IPS-18a (cell line): ENCODE data around the gene SPAST.
"Not testable (repeated sequence)": the region's sequence is repeated elsewhere in the genome, so short reads cannot be mapped to it uniquely, and the experiment has no call there.

ENCODE experiments used
- H3K27ac ChIP-seq: one replicate; pipeline ENCODE4 v1.5.1; 2013; ENCODE audit warnings: low read length
- H3K27me3 ChIP-seq: one replicate; pipeline ENCODE4 v1.6.1; 2013; ENCODE audit warnings: mild to moderate bottlenecking, low read length; ENCODE audit not compliant: control insufficient read depth, insufficient read depth
- H3K36me3 ChIP-seq: one replicate; pipeline ENCODE4 v1.6.1; 2013; ENCODE audit warnings: low read depth, low read length; ENCODE audit not compliant: control insufficient read depth
- H3K4me1 ChIP-seq: one replicate; pipeline ENCODE4 v1.6.1; 2013; ENCODE audit warnings: low read depth, low read length; ENCODE audit not compliant: control insufficient read depth
- H3K4me3 ChIP-seq: one replicate; pipeline ENCODE4 v1.5.1; 2013; ENCODE audit warnings: low read length
- H3K9ac ChIP-seq: one replicate; pipeline ENCODE4 v1.6.1; 2013; ENCODE audit warnings: mild to moderate bottlenecking, low read length, moderate library complexity
- H3K9me3 ChIP-seq: one replicate; pipeline ENCODE4 v1.6.1; 2013; ENCODE audit warnings: low read depth, low read length; ENCODE audit not compliant: control insufficient read depth

Gene SPAST

GRCh38 chr2:32200814-32201213 lies 137.5 kb downstream of the SPAST start:
- Histone ChIP-seq H3K36me3 (peaks cover 13% of the 10 kb centered on the region), H3K4me3 (no peak overlapping the region), H3K4me1 (no peaks in the 10 kb centered on the region), H3K27me3 (no peaks in the 10 kb centered on the region), H3K27ac (no peak overlapping the region), H3K9ac (no peak overlapping the region), H3K9me3 (no peaks in the 10 kb centered on the region)

DNA sequence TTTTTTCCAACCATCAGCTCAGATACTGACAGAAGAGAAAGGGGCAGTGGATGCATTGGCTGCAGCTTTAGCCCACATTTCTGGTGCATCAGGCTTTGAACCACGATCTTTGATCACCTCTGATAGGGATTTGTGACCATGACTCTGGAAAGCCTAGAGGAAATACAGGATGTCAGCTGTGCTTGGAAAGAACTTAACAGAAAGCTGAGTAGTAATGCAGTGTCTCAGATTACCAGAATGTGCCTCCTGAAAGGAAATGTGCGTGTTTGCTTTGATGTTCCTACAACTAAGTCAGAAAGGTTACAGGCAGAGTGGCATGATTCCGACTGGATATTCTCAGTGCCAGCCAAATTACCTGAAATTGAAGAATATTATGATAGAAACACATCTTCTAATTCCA lies 140.1 kb downstream of the SPAST start:
- not testable (repeated sequence) for H3K4me3 ChIP-seq, H3K9ac ChIP-seq, H3K36me3 ChIP-seq, H3K9me3 ChIP-seq, H3K4me1 ChIP-seq, H3K27ac ChIP-seq, H3K27me3 ChIP-seq
